Stimulated activated CD8-positive, alpha-beta memory T cell treated with anti-CD3 and anti-CD28 coated beads, Interleukin-2, amount 100 ng/mL, for 48 hours (primary cell): Measurements from ENCODE around the gene TENM3.

Experiments
- DNase-seq, 2 donors: peaks; one replicate each; pipeline ENCODE4 v3.0.0-alpha.2; 2020; ENCODE audit warnings: low read depth in 2 of 2

The TENM3 gene

DNA sequence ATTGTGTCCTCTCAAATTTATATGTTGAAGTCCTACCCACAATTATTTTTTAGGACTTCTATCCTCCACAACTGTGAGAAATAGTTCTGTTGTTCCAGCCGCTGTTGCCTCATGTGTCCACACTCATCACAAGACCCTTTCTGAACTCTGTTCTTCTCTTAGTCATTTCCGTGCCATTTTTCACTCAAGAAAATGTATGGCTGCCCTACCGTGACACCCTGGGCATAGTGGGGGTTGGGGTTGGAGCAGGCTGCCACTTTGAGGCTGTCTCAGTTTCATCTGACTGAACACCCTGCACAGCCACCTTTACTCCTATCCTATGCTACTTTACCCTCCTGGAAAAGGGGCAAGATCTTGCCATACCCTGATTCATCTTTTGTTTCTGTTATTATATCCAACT, 319.1 kb downstream of the TENM3 start:
- DNase-seq: no peak

GRCh38 chr4:182564724-182565369, 321.6 kb downstream of the TENM3 start:
- DNase-seq: no peak

DNA sequence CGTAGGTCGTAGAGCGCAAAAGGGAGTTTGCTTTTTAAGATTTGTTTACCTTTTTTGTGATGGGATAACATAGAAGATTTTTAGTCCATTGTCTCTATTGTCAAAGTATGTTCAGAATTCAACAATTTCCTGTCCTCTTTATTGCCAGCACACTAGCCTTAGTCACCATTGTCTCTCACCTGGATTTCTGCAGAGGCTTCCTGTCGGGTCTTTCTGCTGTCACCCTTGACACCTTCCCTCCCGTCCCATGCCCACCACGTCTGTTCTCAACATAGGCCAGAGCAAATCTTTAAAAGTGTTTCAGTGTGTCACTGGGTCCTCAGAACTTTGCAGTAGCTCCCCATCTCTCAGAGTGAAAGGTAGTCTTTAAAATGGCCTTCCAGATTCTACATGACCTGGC, 323.9 kb downstream of the TENM3 start:
- DNase-seq: no peak

DNA sequence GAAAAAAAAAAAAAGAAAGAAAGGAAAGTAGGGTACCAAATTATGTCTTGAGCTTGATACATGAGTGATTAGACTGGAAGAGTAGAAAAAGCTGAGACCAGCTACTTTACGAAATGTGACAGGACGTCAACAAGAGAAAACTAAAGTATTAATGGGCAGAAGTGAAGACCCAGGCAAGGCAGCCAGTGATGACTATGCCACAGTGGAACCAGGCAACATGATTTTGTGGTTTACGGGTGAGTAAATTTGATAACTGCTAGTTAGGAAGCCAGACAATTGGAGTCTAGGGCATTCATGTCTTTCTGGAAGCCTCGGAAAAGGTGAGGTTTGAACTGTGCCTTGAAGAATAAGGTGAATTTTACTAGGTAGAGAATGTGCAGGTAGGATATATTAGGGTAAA, 326.4 kb downstream of the TENM3 start:
- no peak for DNase-seq

DNA sequence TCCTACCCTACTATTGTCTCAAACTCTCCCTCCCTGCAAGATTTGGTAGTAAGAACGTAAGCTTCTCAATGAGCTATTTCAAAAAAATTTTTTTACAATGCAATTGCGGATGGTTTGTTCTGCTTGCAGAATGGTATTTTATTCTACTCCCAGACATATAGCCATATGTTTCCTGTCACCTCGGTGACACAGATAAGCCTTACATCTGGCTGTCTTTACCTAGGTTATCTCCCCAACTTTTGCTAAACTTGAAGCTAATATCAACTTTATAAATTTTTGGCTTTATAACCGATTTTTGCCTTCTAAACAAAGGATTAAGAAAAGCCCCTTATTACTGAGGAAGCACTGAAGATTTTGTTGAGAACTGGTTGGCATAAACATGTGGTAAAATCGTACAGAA, 331.5 kb downstream of the TENM3 start:
- no peak for DNase-seq

DNA sequence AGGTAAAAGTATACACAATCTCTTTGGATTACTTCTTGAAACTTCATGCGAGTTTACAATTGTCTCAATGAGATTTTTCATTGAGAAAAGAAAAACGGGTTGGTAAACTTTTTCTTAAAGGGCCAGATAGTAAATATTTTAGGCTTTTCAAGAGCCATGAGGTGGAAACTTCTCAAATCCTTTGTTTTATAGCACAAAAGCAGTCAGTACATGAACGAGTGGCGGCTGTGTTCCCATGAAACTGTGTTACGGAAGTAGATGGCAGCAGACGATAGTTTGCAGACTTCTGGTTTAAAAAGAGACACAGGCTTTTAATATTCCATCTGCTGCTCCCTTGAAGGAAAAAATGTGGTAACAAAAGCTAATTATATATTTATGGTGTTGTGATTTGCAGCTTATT, 332.0 kb downstream of the TENM3 start:
- DNase-seq: no peak

- no peak for DNase-seq
Measured at GRCh38 chr4:182576601-182577289, 333.5 kb downstream of the TENM3 start.

- DNase-seq: no peak
Measured at GRCh38 chr4:182577411-182577810, 334.2 kb downstream of the TENM3 start.

DNA sequence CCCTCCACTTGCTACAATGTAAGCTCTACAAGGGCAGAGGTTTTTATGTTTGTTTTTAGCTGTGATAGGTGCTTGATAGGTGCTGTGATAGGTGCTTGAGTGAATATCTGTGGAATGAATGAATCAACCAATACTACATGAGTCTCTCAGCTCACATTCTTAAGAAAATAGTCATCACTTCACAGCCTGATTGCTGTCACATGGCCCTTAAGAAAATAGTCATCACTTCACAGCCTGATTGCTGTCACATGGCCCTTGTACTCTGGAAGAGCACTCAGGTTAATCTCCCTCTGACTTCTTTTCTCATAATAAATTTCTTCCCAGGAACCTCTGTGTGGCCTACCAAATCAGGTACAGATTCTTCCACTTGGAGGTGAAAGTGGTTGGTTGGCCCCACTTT, 335.2 kb downstream of the TENM3 start:
- no peak for DNase-seq

DNA sequence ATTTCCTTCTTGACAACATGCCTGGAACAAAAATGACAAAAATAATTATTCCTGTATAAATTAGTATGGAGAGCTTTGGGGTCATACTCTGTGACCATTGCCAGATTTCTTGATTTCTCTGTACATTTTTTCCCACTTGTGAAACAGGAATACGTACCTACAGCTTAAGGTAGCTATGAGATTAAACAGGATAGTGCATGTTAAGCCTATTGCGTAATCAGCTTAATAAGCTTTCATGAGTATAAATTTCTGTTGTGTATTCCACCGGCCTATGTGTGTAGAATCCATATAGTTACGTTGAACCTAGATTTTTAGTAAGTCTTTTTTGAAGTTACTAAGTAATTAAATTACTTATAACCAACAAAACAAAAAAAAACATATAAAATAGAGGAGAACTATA, 339.0 kb downstream of the TENM3 start:
- no peak for DNase-seq

DNA sequence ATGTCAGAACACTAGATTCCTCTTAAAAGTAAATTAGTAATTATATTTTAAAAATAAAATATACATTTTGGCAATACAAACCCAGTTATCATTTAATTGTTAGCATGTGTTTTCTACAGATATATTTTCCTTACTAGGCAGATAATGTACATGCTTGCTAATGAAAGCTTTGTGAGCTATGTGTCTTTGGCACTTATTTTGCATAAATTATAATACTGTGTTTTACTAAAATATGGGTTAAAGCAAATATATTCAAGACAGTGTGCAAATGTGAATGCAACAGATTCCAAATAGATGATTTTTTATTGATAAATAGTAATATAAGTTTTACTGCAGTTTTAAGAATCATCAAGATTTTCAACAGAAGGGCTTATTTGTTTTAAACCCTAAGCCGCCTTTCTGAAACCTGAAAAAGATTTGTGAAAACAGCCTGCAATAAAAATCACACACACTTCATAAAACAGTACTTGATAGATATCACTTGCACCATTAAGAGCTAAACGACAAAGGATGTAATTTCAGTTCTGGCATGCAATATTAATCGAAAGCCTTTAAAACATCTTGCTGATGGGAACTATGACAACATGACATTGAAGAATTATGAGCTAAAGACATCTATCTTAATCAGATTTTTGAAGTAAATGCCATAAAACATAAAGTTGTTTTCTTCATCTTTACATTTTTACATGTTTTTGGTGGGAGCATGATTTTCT, 340.7 kb downstream of the TENM3 start:
- no peak for DNase-seq

GRCh38 chr4:182585321-182585720, 342.1 kb downstream of the TENM3 start:
- DNase-seq: no peak

- no peak for DNase-seq
Measured at GRCh38 chr4:182589100-182589499, 345.9 kb downstream of the TENM3 start.

DNA sequence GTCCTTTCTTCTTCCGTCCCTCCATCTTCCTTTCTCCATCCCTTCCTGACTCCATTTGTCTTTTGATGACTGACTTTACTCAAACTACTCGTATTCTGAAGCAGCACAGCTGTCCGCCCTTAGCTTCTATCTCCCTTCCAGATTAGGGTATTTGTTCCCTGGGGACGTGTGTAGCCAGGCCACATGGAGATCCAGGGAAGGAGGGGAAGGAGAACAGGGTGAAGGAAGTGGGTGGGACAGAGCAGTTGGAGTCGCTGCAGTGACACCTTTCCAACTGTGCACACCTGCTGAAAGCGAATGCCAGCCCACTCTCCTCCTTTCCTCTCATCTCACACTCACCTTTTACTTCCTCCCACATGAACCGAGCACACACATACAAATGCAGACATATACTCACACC, 350.2 kb downstream of the TENM3 start:
- no peak for DNase-seq

- no peak for DNase-seq
Measured at GRCh38 chr4:182593864-182594263, 350.7 kb downstream of the TENM3 start.

GRCh38 chr4:182600093-182600492, 356.9 kb downstream of the TENM3 start:
- DNase-seq: no peak

DNA sequence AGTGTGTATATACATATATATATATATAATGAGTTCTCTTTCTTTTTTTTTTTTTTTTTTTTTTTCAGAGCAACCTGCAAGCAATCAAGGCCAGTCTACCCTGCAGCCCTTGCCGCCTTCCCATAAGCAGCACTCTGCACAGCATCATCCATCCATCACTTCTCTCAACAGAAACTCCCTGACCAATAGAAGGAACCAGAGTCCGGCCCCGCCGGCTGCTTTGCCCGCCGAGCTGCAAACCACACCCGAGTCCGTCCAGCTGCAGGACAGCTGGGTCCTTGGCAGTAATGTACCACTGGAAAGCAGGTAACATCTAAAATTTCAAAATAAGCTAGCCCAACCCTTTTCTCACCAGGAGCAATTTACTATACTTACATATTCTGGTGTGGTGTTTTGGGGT, 357.7 kb downstream of the TENM3 start:
- DNase-seq: no peak

- DNase-seq: no peak
Measured at GRCh38 chr4:182604161-182604622, 361.0 kb downstream of the TENM3 start.

GRCh38 chr4:182604953-182605352, 361.8 kb downstream of the TENM3 start:
- DNase-seq: no peak

- DNase-seq: no peak
Measured at GRCh38 chr4:182608525-182608924, 365.3 kb downstream of the TENM3 start.

GRCh38 chr4:182616476-182616875, 373.3 kb downstream of the TENM3 start:
- no peak for DNase-seq

DNA sequence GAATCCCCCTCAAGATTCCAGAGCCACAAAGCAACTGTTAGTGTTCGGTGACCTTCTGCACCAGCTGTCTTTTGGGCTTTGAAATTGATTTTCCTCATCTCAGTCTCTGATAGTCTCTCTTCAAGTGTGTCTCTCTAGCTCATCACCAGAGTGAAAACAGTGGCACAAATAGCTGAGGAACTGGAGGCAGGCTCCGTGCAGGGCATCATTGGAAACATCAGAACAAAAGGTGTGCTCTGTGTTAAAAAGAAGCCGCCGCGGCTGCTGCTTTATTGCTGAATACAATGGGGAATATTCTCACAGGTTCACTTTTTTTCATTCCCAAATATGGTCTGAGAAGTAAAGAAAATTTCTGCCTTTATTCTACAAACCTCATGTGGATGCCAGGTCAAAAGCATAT, 376.5 kb downstream of the TENM3 start:
- DNase-seq: no peak
